Neural progenitor cell (in vitro differentiated cells): Measurements from ENCODE around the gene TMEM123. TPM values are rescaled to one million over a fixed set of nuclear protein-coding genes. Genes with fewer than 3 reads are reported as not detected.
A peak's percentile ranks its signal among the peaks of the same experiment; 100 is the strongest.

Experiments used
- DNase-seq: peaks from one replicate; pipeline ENCODE4 v3.0.0-alpha.2; 2016; ENCODE audit warnings: low spot score
- H2AFZ ChIP-seq: fragments of 200-600 bp; sonication (generic); replicated peaks from 2 replicates; pipeline ENCODE4 v1.6.1; 2016; ENCODE audit warnings: antibody characterized with exemption
- H3F3A ChIP-seq: fragments of 200-600 bp; sonication (generic); 2 replicates; pipeline ENCODE4 v1.6.1; 2016; ENCODE audit warnings: antibody characterized with exemption, low read depth
- H3K27ac ChIP-seq: fragments of 200-600 bp; sonication (generic); 2 replicates; pipeline ENCODE4 v1.5.1; 2016; ENCODE audit warnings: mild to moderate bottlenecking
- H3K27me3 ChIP-seq: fragments of 200-600 bp; sonication (generic); 2 replicates; pipeline ENCODE4 v1.6.1; 2016; ENCODE audit warnings: mild to moderate bottlenecking, moderate library complexity
- H3K36me3 ChIP-seq: fragments of 200-600 bp; sonication (generic); 2 replicates; pipeline ENCODE4 v1.5.1; 2016
- H3K4me1 ChIP-seq: fragments of 200-600 bp; sonication (generic); 2 replicates; pipeline ENCODE4 v1.6.1; 2016; ENCODE audit warnings: mixed run types
- H3K4me2 ChIP-seq: fragments of 200-600 bp; sonication (generic); 2 replicates; pipeline ENCODE4 v1.6.1; 2016
- H3K4me3 ChIP-seq: fragments of 200-600 bp; sonication (generic); 2 replicates; pipeline ENCODE4 v1.5.1; 2016
- H3K79me2 ChIP-seq: fragments of 200-600 bp; sonication (generic); 2 replicates; pipeline ENCODE4 v1.6.1; 2016; ENCODE audit warnings: low read depth
- H3K9ac ChIP-seq: fragments of 200-600 bp; sonication (generic); 2 replicates; pipeline ENCODE4 v1.6.1; 2016
- H3K9me3 ChIP-seq: fragments of 200-600 bp; sonication (generic); 2 replicates; pipeline ENCODE4 v1.5.1; 2016; ENCODE audit warnings: low read depth
- H4K20me1 ChIP-seq: fragments of 200-600 bp; sonication (generic); 2 replicates; pipeline ENCODE4 v1.6.1; 2016; ENCODE audit warnings: low read depth
- H3K27ac Mint-ChIP-seq: 3 replicates; pipeline ENCODE4 v1.8.0; 2021; ENCODE audit warnings: mixed read lengths
- H3K27me3 Mint-ChIP-seq: 2 replicates; pipeline ENCODE4 v1.8.0; 2022; ENCODE audit warnings: low read depth, mild to moderate bottlenecking, inconsistent platforms, moderate library complexity, mixed read lengths; ENCODE audit not compliant: insufficient read depth
- H3K36me3 Mint-ChIP-seq: 3 replicates; pipeline ENCODE4 v1.8.0; 2021; ENCODE audit warnings: mixed read lengths
- H3K4me1 Mint-ChIP-seq: 3 replicates; pipeline ENCODE4 v1.8.0; 2021; ENCODE audit warnings: mixed read lengths
- H3K4me3 Mint-ChIP-seq: 3 replicates; pipeline ENCODE4 v1.8.0; 2021; ENCODE audit warnings: mild to moderate bottlenecking, moderate library complexity, mixed read lengths
- H3K9me3 Mint-ChIP-seq: 3 replicates; pipeline ENCODE4 v1.8.0; 2020; ENCODE audit warnings: mixed read lengths
- CTCF ChIP-seq: fragments of 200-600 bp; sonication (generic); IDR thresholded peaks from 2 replicates; pipeline ENCODE4 v1.5.1; 2017; ENCODE audit warnings: antibody characterized with exemption, mild to moderate bottlenecking
- EZH2 ChIP-seq: fragments of 200-600 bp; sonication (generic); IDR thresholded peaks from 2 replicates; pipeline ENCODE4 v1.6.1; 2017; ENCODE audit warnings: antibody characterized with exemption, mild to moderate bottlenecking, moderate library complexity
- EZH2phosphoT487 ChIP-seq: fragments of 200-600 bp; sonication (generic); IDR thresholded peaks from 2 replicates; pipeline ENCODE4 v1.6.1; 2017; ENCODE audit warnings: antibody characterized with exemption
- total RNA-seq: library from RNA; depleted of rRNA; stranded (reverse); fragments of >200 nt; gene quantifications from 2 replicates; pipeline ENCODE4 v1.2.3, GENCODE V29; 2015; ENCODE audit warnings: low replicate concordance

The TMEM123 gene
- total RNA-seq, 1 donor from 2014 or later, result 230 TPM

- H3K36me3 ChIP-seq, result no peaks in the 10 kb centered on the region
- H3K4me2 ChIP-seq, result no peak overlapping the region
- H3K4me3 Mint-ChIP-seq, result no peak overlapping the region
- H3K79me2 ChIP-seq, result no peaks in the 10 kb centered on the region
- DNase-seq, result no peak
- H3K27me3 Mint-ChIP-seq, result peaks cover 2% of the 10 kb centered on the region
- H3K9me3 Mint-ChIP-seq, result no peaks in the 10 kb centered on the region
- H3K27ac ChIP-seq, result no peak overlapping the region
- no peak overlapping the region for H2AFZ ChIP-seq
- no peak for TF ChIP-seq EZH2phosphoT487
- TF ChIP-seq CTCF, result no peak
- TF ChIP-seq EZH2, result no peak
- no peak overlapping the region for H3K4me3 ChIP-seq
- no peaks in the 10 kb centered on the region for H4K20me1 ChIP-seq
- no peak overlapping the region for H3K9ac ChIP-seq
- H3K36me3 Mint-ChIP-seq, result no peaks in the 10 kb centered on the region
- H3K27ac Mint-ChIP-seq, result no peak overlapping the region
- no peaks in the 10 kb centered on the region for H3F3A ChIP-seq
- H3K4me1 ChIP-seq, result peaks cover 10% of the 10 kb centered on the region
- peaks cover 8% of the 10 kb centered on the region for H3K4me1 Mint-ChIP-seq
- H3K27me3 ChIP-seq, result no peaks in the 10 kb centered on the region
- no peaks in the 10 kb centered on the region for H3K9me3 ChIP-seq
Observed at GRCh38 chr11:102478673-102479299, 26.2 kb upstream of the TMEM123 start.

- Mint-ChIP-seq H3K36me3 (no peaks in the 10 kb centered on the region), H3K9me3 (no peaks in the 10 kb centered on the region), H3K4me1 (peaks cover 8% of the 10 kb centered on the region), H3K4me3 (no peak overlapping the region), H3K27me3 (peaks cover 6% of the 10 kb centered on the region), H3K27ac (no peak overlapping the region)
- Histone ChIP-seq H2AFZ (peak overlapping the region; percentile 66), H3K27ac (no peak overlapping the region), H3K4me1 (peaks cover 10% of the 10 kb centered on the region), H3K36me3 (no peaks in the 10 kb centered on the region), H3K79me2 (no peaks in the 10 kb centered on the region), H3F3A (no peaks in the 10 kb centered on the region), H3K27me3 (no peaks in the 10 kb centered on the region), H4K20me1 (no peaks in the 10 kb centered on the region), H3K9ac (no peak overlapping the region), H3K4me2 (peak overlapping the region; percentile 3), H3K9me3 (no peaks in the 10 kb centered on the region), H3K4me3 (no peak overlapping the region)
- peak; percentile 23 for DNase-seq
- TF ChIP-seq EZH2 (no peak), EZH2phosphoT487 (no peak), CTCF (no peak)
Observed at GRCh38 chr11:102476812-102477211, 24.2 kb upstream of the TMEM123 start.

GRCh38 chr11:102476069-102476468 is 23.5 kb upstream of the TMEM123 start:
- no peak overlapping the region for H3K27ac Mint-ChIP-seq
- no peak overlapping the region for H3K9ac ChIP-seq
- no peak overlapping the region for H3K27ac ChIP-seq

More at GRCh38 chr11:102476069-102476468, 23.5 kb upstream of the TMEM123 start:
- Mint-ChIP-seq H3K27me3 (peaks cover 6% of the 10 kb centered on the region), H3K9me3 (no peaks in the 10 kb centered on the region), H3K4me3 (no peak overlapping the region), H3K36me3 (no peaks in the 10 kb centered on the region), H3K4me1 (peaks cover 8% of the 10 kb centered on the region)
- peaks cover 10% of the 10 kb centered on the region for H3K4me1 ChIP-seq
- H3F3A ChIP-seq, result no peaks in the 10 kb centered on the region
- no peak overlapping the region for H2AFZ ChIP-seq
- no peaks in the 10 kb centered on the region for H3K36me3 ChIP-seq
- H4K20me1 ChIP-seq, result no peaks in the 10 kb centered on the region
- H3K4me3 ChIP-seq, result no peak overlapping the region
- H3K4me2 ChIP-seq, result no peak overlapping the region
- DNase-seq, result no peak
- H3K79me2 ChIP-seq, result no peaks in the 10 kb centered on the region
- no peaks in the 10 kb centered on the region for H3K9me3 ChIP-seq
- TF ChIP-seq CTCF (no peak), EZH2 (no peak), EZH2phosphoT487 (no peak)
- H3K27me3 ChIP-seq, result no peaks in the 10 kb centered on the region
